ENCODE measurements around the gene TACR1.
"Not testable (repeated sequence)": the region's sequence is repeated elsewhere in the genome, so short reads cannot be mapped to it uniquely, and the experiment has no call there.

TACR1 gene

GRCh38 chr2:75192496-75192895, 6.8 kb downstream of the TACR1 start:
- DNase-seq = no peak

GRCh38 chr2:75190271-75190990, 8.9 kb downstream of the TACR1 start:
- DNase-seq = no peak

GRCh38 chr2:75186821-75187220, 12.5 kb downstream of the TACR1 start:
- DNase-seq = no peak

- no peak for DNase-seq
Measured at GRCh38 chr2:75182606-75183005, 16.7 kb downstream of the TACR1 start.

GRCh38 chr2:75180476-75180875, 18.8 kb downstream of the TACR1 start:
- no peak for DNase-seq

GRCh38 chr2:75177427-75177826, 21.9 kb downstream of the TACR1 start:
- DNase-seq = no peak

GRCh38 chr2:75175456-75175855, 23.9 kb downstream of the TACR1 start:
- DNase-seq = no peak

GRCh38 chr2:75174981-75175380, 24.3 kb downstream of the TACR1 start:
- DNase-seq = no peak

- no peak for DNase-seq
Measured at GRCh38 chr2:75174519-75174918, 24.8 kb downstream of the TACR1 start.

GRCh38 chr2:75173740-75174139, 25.6 kb downstream of the TACR1 start:
- DNase-seq = no peak

GRCh38 chr2:75171423-75171822, 27.9 kb downstream of the TACR1 start:
- not testable (repeated sequence) for DNase-seq

GRCh38 chr2:75170889-75171288, 28.4 kb downstream of the TACR1 start:
- no peak for DNase-seq

- no peak for DNase-seq
Measured at GRCh38 chr2:75168186-75168585, 31.1 kb downstream of the TACR1 start.

GRCh38 chr2:75166491-75166890, 32.8 kb downstream of the TACR1 start:
- DNase-seq = no peak

GRCh38 chr2:75162897-75163296, 36.4 kb downstream of the TACR1 start:
- no peak for DNase-seq

- DNase-seq = no peak
Measured at GRCh38 chr2:75162259-75162658, 37.1 kb downstream of the TACR1 start.

GRCh38 chr2:75157435-75157834, 41.9 kb downstream of the TACR1 start:
- no peak for DNase-seq

- no peak for DNase-seq
Measured at GRCh38 chr2:75155115-75155514, 44.2 kb downstream of the TACR1 start.

- no peak for DNase-seq
Measured at GRCh38 chr2:75153221-75153620, 46.1 kb downstream of the TACR1 start.

- not testable (repeated sequence) for DNase-seq
Measured at GRCh38 chr2:75152243-75152642, 47.1 kb downstream of the TACR1 start.

GRCh38 chr2:75147884-75148283, 51.4 kb downstream of the TACR1 start:
- not testable (repeated sequence) for DNase-seq

- DNase-seq = no peak
Measured at GRCh38 chr2:75146606-75147332, 52.6 kb downstream of the TACR1 start.

- DNase-seq = not testable (repeated sequence)
Measured at GRCh38 chr2:75146221-75146605, 53.1 kb downstream of the TACR1 start.

- no peak for DNase-seq
Measured at GRCh38 chr2:75142081-75142480, 57.2 kb downstream of the TACR1 start.

GRCh38 chr2:75140288-75140687, 59.0 kb downstream of the TACR1 start:
- DNase-seq = no peak

All from NCI-H2107 (cell line).